GM18499 (cell line): Measurements from ENCODE around the gene PRKN.

Source experiments
- ATAC-seq: cut with Tn5 transposase; IDR thresholded peaks from one replicate; pipeline ENCODE4 v1.9.1; 2021; ENCODE audit warnings: moderate number of reproducible peaks; ENCODE audit not compliant: insufficient read depth, unreplicated experiment

Gene PRKN

GRCh38 chr6:161459008-161459615 is 1268.5 kb downstream of the PRKN start:
- no peak for ATAC-seq

GRCh38 chr6:161458201-161458951 is 1269.2 kb downstream of the PRKN start:
- ATAC-seq = no peak

DNA sequence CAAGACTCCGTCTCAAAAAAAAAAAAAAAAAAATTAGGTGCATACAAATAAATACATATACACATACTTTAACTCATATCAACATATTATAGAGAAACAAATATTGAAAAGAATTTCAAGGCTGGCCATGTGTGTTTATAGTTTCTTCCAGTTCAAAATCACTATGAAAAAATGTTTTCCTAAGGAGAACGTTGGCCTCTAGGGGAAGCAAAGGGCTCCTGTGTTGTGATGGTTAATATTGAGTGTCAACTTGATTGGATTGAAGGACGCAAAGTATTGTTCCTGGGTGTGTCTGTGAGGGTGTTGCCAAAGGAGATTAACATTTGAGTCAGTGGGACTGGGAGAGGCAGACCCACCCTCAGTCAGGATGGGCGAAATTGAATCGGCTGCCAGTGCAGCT is 1271.7 kb downstream of the PRKN start:
- ATAC-seq = no peak

DNA sequence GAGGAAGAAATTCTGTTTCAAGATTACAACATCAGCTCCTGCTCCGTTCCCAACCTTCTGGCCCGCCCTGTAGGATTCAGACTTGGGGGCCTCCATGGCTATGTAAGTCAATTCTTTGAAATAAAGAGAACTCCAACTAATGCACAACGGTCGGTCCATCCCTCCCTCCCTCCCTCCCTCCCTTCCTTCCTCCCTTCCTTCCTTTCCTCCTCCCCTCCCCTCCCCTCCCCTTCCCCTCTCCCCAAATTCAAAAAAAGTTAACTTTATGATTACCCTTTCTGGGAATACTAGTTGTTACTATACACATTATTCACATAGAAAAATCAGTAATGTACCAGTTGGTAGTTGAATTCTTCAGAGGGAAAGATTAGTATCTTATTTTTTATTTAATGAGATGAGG is 1274.0 kb downstream of the PRKN start:
- no peak for ATAC-seq

DNA sequence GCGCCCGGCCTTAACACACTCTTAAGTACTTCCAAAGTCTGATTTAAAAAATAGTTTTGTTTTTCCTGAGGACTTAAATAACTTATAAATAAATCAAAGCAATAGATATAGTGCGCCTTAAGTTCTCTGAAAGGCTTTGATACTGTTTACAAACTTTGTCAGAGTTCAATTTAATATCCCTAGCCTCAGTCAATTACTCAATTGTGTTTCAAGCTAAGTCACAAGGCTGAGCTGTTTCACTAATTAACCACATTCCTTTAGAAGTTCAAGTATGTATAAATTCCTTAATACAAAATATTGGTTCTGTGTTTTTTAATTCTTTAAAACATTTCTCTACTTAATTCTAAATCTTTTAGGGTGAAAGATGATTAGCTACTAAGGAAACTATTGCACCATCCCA is 1275.3 kb downstream of the PRKN start:
- no peak for ATAC-seq

GRCh38 chr6:161449521-161449920 is 1278.0 kb downstream of the PRKN start:
- ATAC-seq = no peak

DNA sequence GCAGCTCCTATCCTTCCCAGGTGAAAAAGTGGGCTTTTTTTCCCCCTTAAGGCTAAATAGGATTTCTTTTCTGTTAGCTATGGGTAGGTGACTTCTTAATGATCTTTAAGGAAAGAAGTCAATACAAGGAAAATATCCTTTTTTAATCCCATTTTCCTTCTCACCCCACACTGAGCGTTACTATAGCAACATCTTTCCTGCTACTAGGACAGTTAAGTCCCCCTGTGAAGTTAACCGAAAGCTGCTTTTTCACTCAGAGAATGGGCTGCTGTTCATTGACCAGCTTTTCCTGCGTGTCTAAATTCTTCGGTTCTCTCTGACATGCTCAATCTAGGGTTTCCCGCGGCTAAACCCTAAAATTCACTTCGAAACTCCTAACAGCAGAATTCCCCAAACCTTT is 1280.6 kb downstream of the PRKN start:
- no peak for ATAC-seq

GRCh38 chr6:161446296-161446925 is 1281.2 kb downstream of the PRKN start:
- no peak for ATAC-seq

DNA sequence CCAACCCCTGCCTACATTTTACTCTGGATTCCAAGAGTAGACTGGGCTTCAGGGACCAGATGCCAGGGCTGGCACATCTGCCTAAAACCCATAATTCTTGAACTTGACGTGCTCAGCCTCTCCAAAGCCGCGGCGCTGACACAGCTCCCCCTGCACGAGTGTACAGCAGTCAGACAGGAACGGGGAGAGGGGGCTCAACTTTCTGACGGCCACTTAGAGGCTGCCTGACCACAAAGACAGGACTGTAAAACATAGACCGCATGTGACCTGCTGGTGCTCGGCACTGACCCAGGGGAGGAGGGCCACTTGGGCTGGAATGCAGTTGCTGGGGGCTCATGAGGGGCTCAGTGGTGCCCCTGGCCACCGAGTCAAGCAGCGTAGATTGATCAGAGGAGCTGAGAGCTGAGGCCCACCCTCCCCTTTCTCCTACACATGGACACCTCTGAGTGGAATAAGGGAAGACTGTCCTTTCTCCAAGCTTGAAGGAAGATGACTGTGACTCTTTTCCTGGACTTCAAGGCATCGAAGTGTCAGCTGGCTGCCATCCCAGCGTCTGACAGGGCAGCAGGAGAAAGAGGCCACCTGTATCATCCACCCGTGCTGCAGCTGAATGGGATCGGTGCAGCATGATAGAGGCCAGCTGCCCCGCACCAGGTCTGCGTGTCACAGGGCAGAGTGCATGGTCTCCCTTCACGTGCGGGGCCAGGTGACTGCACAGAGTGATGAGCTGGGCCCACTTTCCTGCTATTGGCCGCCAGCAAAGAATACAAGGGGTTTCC is 1282.4 kb downstream of the PRKN start:
- no peak for ATAC-seq

GRCh38 chr6:161444464-161444863 is 1283.1 kb downstream of the PRKN start:
- no peak for ATAC-seq

DNA sequence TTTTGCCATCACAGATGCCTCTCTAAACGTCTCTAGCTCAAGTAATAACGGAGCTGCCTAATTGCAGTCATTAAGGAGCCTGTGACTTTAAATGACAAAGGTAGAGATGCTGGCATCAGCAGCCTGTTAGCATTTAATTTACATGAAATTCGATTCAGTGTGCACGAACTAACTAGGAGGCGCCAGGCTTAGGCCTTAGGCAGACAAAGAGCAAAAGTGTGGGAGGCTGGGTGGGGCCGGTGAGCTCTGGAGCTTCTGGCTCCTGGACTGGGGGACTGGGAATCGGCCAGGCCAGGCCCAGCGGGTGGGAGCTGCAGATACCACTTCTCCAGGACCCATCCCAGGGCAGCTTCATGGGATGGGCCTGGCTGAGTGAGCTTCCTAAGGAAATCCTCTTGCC is 1283.7 kb downstream of the PRKN start:
- no peak for ATAC-seq

GRCh38 chr6:161442420-161442819 is 1285.1 kb downstream of the PRKN start:
- ATAC-seq = no peak

DNA sequence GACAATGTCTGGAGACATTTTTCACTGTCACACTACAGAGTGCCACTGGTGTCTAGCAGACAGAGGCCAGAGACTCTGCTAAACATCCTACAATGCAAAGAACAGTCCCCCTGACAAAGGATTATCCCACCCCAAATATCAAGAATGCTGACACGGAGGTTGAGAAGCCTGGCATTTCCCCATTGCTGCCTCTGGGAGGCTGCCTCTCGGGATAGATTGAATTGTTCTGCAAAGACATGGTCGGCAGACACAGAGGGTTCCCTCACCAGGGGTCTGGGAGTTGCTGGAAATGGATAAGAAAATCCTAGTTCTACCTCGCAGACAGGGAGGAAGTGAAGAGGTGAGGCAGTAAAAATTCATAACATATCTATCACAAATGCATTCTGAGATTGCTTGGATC is 1287.3 kb downstream of the PRKN start:
- ATAC-seq = no peak

GRCh38 chr6:161439093-161439492 is 1288.5 kb downstream of the PRKN start:
- no peak for ATAC-seq

GRCh38 chr6:161438430-161439030 is 1289.0 kb downstream of the PRKN start:
- no peak for ATAC-seq

DNA sequence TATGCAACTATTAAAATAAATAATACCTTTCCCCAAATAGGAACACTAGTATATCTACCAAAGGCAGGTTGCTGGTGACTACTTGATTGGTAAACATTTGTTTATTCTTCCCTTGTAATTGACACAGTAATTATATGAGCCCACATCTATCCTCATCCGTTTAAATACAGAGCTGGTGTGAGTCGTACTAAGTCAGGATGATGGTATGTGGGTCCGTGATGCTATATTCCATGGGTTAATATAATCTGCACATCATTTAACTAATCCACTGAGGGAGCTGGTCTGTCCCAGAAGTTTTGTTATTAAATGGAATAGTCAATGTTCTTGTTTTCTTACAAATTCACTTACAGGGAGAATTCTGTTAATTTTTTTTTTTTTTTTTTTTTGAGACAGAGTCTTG is 1289.7 kb downstream of the PRKN start:
- ATAC-seq = no peak

DNA sequence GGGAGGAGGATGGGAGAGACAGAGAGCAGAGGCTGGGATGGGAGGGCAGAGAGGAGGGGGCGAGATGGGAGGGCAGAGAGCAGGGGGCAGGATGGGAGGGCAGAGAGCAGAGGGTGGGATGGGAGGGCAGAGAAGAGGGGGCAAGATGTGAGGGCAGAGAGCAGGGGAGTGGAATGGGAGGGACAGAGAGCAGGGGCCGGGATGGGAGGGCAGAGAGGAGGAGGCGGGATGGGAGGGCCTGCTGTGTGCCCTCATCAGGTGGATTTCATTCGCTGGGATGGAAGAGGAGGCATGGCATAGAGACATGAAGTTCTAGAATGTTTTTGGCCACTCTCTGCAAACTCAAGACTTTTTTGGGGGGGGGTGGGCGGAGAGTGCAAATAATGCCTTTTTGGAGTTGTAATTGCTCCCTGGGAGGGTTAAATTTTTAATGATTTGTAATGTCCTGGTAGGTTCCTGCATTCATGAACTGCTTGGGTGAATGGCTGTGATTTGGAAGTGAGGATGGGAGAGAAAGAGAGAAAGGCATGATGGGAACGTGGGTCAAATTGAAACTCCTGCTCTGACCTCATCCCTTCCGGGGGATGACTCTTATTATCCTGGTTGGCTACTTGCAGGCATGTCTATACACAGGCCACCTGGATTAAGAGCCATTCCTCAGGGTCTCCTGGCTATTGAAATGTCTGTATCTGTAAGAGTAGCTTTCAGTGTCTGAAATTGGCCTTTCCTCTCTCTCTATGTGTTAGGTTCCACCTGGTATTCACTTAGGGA is 1291.3 kb downstream of the PRKN start:
- no peak for ATAC-seq

- no peak for ATAC-seq
Observed at GRCh38 chr6:161435748-161436070, 1291.9 kb downstream of the PRKN start.

GRCh38 chr6:161434921-161435747 is 1292.4 kb downstream of the PRKN start:
- no peak for ATAC-seq
